GM06990 (cell line): ENCODE results near the gene ADAT3.

Source experiments
- DNase-seq: peaks from one replicate; pipeline ENCODE4 v3.0.0-alpha.2; 2011; ENCODE audit not compliant: insufficient read length; ENCODE audit errors: extremely low read depth
- H3K27me3 ChIP-seq: replicated peaks from 2 replicates; pipeline ENCODE4 v1.6.0; 2011; ENCODE audit warnings: low read length; ENCODE audit not compliant: control insufficient read depth, insufficient read depth
- H3K36me3 ChIP-seq: 2 replicates; pipeline ENCODE4 v1.5.1; 2011; ENCODE audit warnings: low read length; ENCODE audit not compliant: control insufficient read depth, insufficient read depth
- H3K4me3 ChIP-seq: replicated peaks from 2 replicates; pipeline ENCODE4 v1.5.1; 2011; ENCODE audit warnings: low read depth, mild to moderate bottlenecking, control low read depth, low read length
- TF ChIP-seq, protein P1 (sequence below): IDR thresholded peaks from 2 replicates; pipeline ENCODE4 v1.5.1; 2011; ENCODE audit warnings: low read length, control low read depth, mild to moderate bottlenecking, inconsistent platforms; ENCODE audit not compliant: insufficient read depth, poor library complexity, severe bottlenecking

The ADAT3 gene

DNA sequence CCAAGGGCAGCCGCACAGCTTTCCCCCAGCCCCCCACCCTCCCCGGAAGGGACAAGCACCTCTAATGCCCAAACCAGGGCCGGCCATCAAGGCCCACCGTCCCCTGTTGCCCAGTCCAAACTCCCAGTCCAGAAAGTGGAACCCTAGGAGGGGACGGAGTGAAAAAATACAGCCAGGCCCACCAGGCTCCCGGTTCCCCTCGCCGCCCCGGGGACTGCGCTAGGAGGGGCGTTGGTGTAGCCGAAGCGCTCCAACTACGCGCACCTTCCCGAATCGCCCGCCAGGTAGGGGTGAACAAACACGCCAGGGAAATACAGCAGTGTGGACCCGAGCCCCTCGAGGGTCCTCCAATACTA is 43.2 kb upstream of the ADAT3 start:
- DNase-seq, result no peak
- no peaks in the 10 kb centered on the region for H3K36me3 ChIP-seq
- no peaks in the 10 kb centered on the region for H3K27me3 ChIP-seq
- TF ChIP-seq, protein P1, sequence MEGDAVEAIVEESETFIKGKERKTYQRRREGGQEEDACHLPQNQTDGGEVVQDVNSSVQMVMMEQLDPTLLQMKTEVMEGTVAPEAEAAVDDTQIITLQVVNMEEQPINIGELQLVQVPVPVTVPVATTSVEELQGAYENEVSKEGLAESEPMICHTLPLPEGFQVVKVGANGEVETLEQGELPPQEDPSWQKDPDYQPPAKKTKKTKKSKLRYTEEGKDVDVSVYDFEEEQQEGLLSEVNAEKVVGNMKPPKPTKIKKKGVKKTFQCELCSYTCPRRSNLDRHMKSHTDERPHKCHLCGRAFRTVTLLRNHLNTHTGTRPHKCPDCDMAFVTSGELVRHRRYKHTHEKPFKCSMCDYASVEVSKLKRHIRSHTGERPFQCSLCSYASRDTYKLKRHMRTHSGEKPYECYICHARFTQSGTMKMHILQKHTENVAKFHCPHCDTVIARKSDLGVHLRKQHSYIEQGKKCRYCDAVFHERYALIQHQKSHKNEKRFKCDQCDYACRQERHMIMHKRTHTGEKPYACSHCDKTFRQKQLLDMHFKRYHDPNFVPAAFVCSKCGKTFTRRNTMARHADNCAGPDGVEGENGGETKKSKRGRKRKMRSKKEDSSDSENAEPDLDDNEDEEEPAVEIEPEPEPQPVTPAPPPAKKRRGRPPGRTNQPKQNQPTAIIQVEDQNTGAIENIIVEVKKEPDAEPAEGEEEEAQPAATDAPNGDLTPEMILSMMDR, result no peak
- H3K4me3 ChIP-seq, result peak overlapping the region; percentile 70

- H3K4me3 ChIP-seq, result peak overlapping the region; percentile 70
- H3K27me3 ChIP-seq, result no peaks in the 10 kb centered on the region
- no peaks in the 10 kb centered on the region for H3K36me3 ChIP-seq
- TF ChIP-seq, protein P1, result no peak
- peak; percentile 77 for DNase-seq
These were observed 42.5 kb upstream of the ADAT3 start for GRCh38 chr19:1862424-1863327.

DNA sequence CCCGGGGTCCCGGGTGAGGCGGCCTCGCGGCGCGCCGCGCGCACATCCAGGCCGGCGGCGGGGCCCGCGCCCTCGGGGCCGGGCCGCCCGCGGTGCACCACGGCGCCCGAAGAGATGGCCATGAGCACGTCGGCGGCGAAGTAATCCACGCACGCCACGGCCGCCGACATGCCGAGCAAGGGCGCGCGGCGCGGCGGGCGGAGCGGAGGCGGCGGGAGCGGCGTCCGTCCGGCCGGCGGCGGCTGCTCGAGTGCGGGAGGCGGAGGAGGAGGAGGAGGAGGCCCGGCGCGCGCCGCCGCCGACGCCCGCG is 41.9 kb upstream of the ADAT3 start, which contains the start of gene KLF16:
TSS of gene KLF16 (minus strand) at position 252 of the 310 bp plus-strand sequence. CDS start at position 170, 82 bp downstream.
- Histone ChIP-seq H3K36me3 (no peaks in the 10 kb centered on the region), H3K27me3 (no peaks in the 10 kb centered on the region), H3K4me3 (peak within 1 kb of the TSS; percentile 70)
- DNase-seq, result no peak
- TF ChIP-seq, protein P1, result no peak

DNA sequence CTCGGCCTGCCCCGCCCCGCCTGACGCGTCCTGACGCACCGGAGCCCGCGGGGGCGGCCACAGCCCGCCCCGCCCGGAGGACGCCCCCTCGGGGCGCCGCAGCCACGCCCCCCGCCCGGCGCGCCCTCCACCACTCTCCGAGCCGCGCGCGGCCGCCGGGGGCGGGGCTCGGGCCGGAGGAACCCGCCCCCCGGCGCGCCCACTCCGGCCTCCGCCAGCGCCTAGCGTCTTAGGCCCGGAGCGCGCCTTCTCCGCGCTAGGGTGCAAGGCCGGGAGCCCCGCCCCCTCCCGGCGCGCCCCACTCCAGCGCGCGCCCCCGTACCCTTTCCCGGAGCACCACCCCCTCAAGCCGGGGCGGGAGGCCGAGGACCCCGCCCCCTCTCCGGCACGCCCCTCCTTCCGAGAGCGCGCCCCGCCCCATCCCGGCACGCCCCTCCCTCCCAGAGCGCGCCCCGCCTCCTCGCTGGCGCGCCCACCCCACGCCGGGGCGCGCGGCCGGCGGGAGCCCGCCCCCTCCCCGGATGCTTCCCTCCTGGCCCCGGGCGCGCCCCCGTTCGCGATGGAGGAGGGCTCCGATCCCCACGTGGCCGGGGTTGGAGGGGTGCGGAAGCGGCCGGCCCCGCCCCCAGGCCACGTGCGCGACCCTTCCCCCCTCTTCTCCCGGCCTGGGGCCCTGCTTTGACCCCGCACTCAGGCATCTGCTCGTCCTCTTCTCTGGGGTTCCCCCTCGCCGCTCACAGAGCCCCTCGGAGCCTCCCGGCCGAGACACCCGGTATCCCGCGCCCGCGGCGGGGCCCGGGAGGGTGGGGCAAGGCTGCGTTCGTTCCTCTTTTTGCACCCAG is 41.3 kb upstream of the ADAT3 start:
- Histone ChIP-seq H3K4me3 (peak overlapping the region; percentile 66), H3K36me3 (no peaks in the 10 kb centered on the region), H3K27me3 (no peaks in the 10 kb centered on the region)
- TF ChIP-seq, protein P1, result no peak
- DNase-seq, result peak; percentile 94

DNA sequence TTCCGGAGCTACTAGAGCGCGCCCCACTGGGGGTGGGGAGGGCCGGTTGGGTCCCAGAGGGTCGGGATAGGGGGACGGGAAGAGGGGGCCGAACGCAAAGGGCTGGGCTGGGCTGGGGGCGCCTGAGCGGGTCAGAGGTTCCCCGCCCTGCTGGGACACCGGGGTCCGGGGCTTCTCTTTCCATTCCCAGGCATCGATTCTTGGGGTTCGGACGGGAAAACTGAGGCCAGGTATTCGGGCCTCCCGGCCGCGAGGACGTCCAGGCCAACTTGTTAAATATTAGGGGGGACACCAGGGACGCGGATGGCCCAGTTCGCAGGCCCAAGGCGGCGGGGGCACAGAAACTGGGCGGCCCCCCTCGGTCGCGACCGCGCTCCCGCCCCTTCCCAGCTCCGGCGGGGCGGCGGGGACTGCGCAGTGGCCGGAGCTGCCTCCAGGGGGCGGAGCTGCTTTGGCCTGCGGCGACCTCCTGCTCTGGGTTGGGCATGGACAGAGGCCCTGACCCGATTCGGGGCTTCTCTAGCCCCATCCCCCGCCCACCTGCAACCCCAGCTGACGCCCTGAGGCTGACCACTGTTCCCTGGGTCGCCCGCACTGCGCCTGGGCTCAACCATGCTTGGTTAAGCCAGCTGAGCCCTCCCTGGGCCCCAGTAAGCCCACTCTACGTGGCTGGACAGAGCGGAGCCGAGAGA is 40.6 kb upstream of the ADAT3 start:
- peak overlapping the region; percentile 66 for H3K4me3 ChIP-seq
- H3K27me3 ChIP-seq, result no peaks in the 10 kb centered on the region
- DNase-seq, result peak; percentile 87
- TF ChIP-seq, protein P1, result peak; percentile 75
- no peaks in the 10 kb centered on the region for H3K36me3 ChIP-seq
